T-helper 2 cell treated with Interferon-gamma antibody and Interleukin-4, amounts not matched to agents 5 μg/mL and 100 μg/mL, for 36 hours (primary cell): ENCODE data around the gene CETP.
A peak's percentile ranks its signal among the peaks of the same experiment; 100 is the strongest.

Source experiments
- DNase-seq: peaks from one replicate; pipeline ENCODE4 v3.0.0; 2021; ENCODE audit warnings: low spot score
- H3K27ac Mint-ChIP-seq: one replicate; pipeline ENCODE4 v1.8.0; 2021; ENCODE audit warnings: mild to moderate bottlenecking, mixed read lengths
- H3K27me3 Mint-ChIP-seq: one replicate; pipeline ENCODE4 v1.8.0; 2021; ENCODE audit warnings: low read depth, mixed read lengths
- H3K36me3 Mint-ChIP-seq: one replicate; pipeline ENCODE4 v1.8.0; 2021; ENCODE audit warnings: low read depth, mixed read lengths
- H3K4me1 Mint-ChIP-seq: one replicate; pipeline ENCODE4 v1.8.0; 2021; ENCODE audit warnings: low read depth, mixed read lengths
- H3K4me3 Mint-ChIP-seq: one replicate; pipeline ENCODE4 v1.8.0; 2022; ENCODE audit warnings: mild to moderate bottlenecking, moderate library complexity, mixed read lengths
- H3K9me3 Mint-ChIP-seq: one replicate; pipeline ENCODE4 v1.8.0; 2021; ENCODE audit warnings: mixed read lengths

CETP gene, protein sequence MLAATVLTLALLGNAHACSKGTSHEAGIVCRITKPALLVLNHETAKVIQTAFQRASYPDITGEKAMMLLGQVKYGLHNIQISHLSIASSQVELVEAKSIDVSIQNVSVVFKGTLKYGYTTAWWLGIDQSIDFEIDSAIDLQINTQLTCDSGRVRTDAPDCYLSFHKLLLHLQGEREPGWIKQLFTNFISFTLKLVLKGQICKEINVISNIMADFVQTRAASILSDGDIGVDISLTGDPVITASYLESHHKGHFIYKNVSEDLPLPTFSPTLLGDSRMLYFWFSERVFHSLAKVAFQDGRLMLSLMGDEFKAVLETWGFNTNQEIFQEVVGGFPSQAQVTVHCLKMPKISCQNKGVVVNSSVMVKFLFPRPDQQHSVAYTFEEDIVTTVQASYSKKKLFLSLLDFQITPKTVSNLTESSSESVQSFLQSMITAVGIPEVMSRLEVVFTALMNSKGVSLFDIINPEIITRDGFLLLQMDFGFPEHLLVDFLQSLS

DNA sequence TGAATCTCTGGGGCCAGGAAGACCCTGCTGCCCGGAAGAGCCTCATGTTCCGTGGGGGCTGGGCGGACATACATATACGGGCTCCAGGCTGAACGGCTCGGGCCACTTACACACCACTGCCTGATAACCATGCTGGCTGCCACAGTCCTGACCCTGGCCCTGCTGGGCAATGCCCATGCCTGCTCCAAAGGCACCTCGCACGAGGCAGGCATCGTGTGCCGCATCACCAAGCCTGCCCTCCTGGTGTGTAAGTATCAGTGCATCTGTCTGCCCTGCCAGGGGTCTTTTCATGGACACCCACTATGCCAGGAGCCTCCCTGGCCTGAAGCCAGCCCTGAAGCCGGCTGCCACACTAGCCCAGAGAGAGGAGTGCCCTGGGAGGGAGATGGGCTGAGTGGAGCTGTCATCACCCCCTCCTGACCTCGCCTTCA lies at the start of gene CETP:
Gene CETP, plus strand, starts transcription at position 100 of the 431 bp plus-strand sequence. Its CDS starts 30 bp downstream, at position 130.
- Mint-ChIP-seq H3K27ac (no peak within 1 kb of the TSS), H3K27me3 (no peaks in the 10 kb centered on the region), H3K9me3 (no peaks in the 10 kb centered on the region), H3K4me1 (peaks cover 16% of the 10 kb centered on the region), H3K4me3 (no peak within 1 kb of the TSS), H3K36me3 (no peaks in the 10 kb centered on the region)
- DNase-seq, result no peak

DNA sequence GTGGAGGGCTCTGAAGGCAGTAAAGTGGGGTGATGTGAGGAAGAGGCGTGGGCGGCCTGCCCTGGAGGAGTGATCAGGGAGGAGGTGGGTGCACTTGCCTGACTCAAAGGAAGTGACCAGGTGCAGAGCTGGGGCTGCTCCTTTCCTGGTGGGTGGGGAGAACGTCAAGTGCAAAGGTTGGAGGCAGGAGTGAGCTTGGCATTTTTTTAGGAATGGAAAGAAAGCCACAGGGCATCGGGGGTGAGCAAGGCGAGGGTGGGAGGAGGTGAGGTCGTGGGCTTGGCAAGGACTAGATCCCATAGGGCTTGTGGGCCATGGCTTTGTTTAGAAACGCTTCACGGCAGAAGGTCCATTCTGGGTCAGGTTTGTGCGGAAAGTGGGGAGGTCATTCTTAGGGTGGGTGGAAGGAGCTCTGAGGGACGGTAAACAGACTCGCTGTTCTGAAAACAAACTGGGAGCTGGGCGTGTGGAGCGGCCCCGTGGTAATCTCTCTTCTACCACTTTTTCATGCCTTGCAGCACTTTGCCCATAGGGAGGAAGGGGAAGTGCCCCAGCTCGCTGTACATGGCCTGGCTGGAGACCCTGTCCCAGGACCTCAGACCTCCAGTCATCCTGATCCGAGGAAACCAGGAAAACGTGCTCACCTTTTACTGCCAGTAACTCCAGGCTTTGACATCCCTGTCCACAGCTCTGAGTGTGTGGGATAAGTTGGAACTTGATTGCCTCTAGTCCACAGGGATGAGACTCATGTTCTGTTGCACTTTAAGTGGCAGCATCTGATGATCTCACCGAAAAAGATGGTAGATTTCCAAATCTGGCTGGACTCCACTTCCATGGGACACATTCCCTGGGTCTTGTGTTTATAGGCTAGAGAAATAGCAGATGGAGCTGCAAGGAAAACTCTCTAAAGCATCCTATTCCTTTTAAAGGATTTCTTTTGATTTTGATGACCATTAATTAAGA lies 48.7 kb upstream of the CETP start:
- no peak overlapping the region for H3K4me3 Mint-ChIP-seq
- H3K9me3 Mint-ChIP-seq, result no peaks in the 10 kb centered on the region
- H3K36me3 Mint-ChIP-seq, result no peaks in the 10 kb centered on the region
- DNase-seq, result no peak
- peaks cover 35% of the 10 kb centered on the region for H3K4me1 Mint-ChIP-seq
- no peak overlapping the region for H3K27ac Mint-ChIP-seq
- no peaks in the 10 kb centered on the region for H3K27me3 Mint-ChIP-seq

DNA sequence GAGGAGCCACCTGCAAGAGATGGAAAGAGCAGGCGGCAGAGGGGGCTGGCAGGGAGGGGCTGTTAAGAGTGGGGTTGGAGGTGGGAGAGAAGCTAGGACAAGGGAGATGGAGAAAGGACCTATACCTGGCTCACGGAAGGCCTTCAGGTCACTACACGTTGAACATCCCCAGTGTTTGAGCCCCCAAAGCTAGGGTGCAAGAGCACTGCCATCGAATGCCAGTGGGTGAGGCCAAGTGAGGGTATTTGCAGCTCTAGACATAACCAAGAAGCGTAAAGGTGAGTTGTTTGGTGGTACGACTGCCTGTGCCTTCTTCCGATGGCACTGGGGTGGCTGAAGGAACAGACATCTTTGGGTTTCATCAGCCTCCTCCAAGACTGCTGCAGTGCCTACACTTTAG lies 46.9 kb upstream of the CETP start:
- H3K27me3 Mint-ChIP-seq, result no peaks in the 10 kb centered on the region
- no peaks in the 10 kb centered on the region for H3K9me3 Mint-ChIP-seq
- no peak overlapping the region for H3K4me3 Mint-ChIP-seq
- H3K36me3 Mint-ChIP-seq, result no peaks in the 10 kb centered on the region
- H3K4me1 Mint-ChIP-seq, result peaks cover 41% of the 10 kb centered on the region
- no peak for DNase-seq
- no peak overlapping the region for H3K27ac Mint-ChIP-seq

DNA sequence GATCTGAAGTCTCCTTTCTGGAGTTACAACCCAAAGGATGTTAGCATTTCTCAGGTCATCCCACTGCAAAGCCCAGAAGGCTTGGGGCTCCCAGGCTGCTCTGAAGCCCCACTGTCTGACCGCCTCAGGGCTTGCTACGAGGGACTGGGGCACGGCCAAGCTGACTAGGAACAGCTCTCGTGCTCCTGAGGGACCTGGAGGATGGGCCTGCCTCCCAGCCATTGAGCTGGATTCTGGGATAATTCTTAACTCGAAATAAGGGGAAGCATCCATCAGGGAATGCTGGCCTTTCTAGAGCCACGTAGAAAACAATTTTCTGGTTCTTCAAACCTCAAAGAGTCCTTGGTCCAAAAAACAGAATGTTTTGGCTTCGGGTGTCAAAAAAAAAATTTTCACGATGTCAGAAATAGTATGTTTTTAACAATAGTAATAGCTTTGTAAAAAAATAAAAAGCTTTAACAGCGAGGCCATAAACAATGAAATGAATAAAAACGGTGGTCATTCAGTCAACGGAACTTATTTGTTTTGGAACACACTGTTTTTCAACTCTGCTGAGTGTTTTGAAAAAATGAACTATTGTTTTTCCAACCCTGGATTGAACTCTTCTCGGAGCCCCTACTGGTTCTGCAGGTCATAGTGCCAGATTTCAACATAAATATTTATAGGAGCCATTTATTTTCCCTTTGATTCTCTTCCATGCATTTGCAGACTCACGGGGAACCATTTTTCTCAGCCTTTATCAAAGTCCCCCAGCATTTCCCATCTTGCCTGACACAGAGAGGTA lies 46.2 kb upstream of the CETP start:
- DNase-seq, result no peak
- H3K27me3 Mint-ChIP-seq, result no peaks in the 10 kb centered on the region
- no peak overlapping the region for H3K4me3 Mint-ChIP-seq
- no peaks in the 10 kb centered on the region for H3K9me3 Mint-ChIP-seq
- no peaks in the 10 kb centered on the region for H3K36me3 Mint-ChIP-seq
- peaks cover 41% of the 10 kb centered on the region for H3K4me1 Mint-ChIP-seq
- H3K27ac Mint-ChIP-seq, result no peak overlapping the region

DNA sequence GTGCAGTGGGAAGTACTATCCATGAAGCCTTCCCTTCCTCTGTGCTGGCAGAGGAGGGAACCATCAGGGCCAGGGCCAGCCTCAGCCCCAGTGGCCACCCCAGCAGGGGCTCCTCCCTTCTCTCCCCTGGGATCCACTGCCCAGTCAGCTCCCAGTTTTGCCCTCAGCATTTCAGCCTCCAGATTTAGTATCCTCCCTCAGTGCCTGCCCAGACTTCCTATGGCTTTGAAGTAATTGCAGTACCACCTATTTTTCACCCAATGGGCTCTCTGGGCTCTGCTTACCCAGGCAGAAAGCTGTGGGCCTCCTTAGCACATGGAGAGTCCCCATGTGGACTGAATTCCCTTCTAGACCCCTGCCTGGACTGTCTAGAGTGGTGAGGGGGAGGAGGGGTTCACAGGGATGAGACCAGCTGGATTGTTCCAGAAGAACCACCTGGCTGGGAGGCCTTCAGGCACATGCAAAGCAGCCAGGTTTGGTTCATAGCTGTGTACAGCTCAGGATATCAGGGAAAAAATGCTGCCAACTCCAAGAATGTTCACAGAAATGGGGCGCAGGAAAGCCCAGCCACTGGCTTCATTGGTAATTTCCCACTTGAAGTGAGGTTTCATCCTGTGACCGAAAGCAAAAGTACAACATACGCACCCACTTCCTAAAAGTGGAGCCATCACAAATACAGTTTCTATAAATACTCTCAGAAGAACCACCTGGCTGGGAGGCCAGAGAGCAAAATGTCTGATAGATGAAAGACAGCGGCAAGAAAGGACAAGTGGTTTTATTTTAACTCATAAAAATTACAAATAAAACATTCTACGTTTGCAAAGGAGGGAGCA lies 45.0 kb upstream of the CETP start:
- H3K4me1 Mint-ChIP-seq, result peaks cover 33% of the 10 kb centered on the region
- H3K4me3 Mint-ChIP-seq, result peak overlapping the region; percentile 65
- H3K27ac Mint-ChIP-seq, result peak overlapping the region; percentile 87
- no peaks in the 10 kb centered on the region for H3K27me3 Mint-ChIP-seq
- DNase-seq, result peak; percentile 49
- H3K9me3 Mint-ChIP-seq, result no peaks in the 10 kb centered on the region
- no peaks in the 10 kb centered on the region for H3K36me3 Mint-ChIP-seq

DNA sequence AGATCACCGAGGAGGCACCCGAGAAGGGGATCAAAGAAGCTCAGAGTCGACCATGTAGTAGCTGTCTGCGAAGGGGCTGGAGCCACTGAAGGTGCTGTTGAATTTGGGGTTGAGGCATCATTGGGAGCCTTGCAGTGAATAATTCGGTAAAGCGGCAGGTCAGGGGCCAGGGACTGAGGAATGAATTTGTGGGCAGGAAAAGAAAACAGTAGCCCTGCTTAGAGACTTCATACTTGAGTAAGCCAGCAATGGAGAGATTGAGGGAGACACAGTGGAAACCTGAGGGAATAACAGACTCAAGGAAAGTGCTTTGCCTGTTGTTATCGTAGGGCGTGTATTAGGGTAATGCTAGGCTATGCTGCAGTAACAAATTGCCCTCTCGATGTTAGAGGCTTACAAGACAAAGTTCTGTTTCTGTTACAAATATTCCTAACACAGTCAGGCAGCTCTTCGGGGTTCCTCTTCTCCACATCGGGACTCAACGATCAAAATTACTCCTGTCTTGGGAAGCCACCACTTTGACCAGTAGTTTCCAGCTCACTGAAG lies 43.2 kb upstream of the CETP start:
- no peaks in the 10 kb centered on the region for H3K27me3 Mint-ChIP-seq
- H3K27ac Mint-ChIP-seq, result peak overlapping the region; percentile 63
- H3K36me3 Mint-ChIP-seq, result no peaks in the 10 kb centered on the region
- no peak overlapping the region for H3K4me3 Mint-ChIP-seq
- DNase-seq, result no peak
- peaks cover 28% of the 10 kb centered on the region for H3K4me1 Mint-ChIP-seq
- no peaks in the 10 kb centered on the region for H3K9me3 Mint-ChIP-seq

DNA sequence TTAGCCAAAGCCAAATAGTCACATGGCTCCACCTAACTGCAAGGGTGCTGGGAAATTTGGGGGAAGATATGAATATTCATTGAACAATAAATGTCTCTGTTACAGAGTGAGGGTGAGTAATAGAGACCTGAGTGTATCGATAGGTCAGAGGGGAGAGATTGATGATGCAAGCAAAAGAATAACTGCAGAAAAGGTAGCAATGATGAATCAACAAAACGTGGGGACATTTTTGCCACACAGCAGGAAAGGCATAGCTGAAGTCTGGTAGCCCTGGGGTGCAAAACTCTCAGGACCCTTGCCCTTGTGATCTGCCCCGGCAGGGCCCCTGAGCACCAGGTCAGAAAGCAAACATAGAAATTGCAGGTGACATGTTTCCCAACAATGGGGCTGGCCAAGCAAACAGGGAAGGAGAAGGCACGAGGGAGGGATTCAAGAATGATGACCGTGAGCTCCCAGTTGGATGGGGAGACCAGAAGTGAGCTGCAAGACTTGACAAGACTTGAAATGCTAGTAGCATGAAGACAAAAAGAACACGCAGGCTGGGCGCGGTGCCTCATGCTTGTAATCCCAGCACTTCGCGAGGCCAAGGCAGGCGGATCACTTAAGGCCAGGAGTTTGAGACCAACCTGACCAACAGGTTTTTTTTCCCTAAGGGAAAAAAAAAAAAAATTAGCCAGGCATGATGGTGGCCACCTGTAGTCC lies 42.5 kb upstream of the CETP start:
- Mint-ChIP-seq H3K4me3 (no peak overlapping the region), H3K9me3 (no peaks in the 10 kb centered on the region), H3K36me3 (no peaks in the 10 kb centered on the region), H3K4me1 (peaks cover 28% of the 10 kb centered on the region), H3K27me3 (no peaks in the 10 kb centered on the region), H3K27ac (no peak overlapping the region)
- no peak for DNase-seq

DNA sequence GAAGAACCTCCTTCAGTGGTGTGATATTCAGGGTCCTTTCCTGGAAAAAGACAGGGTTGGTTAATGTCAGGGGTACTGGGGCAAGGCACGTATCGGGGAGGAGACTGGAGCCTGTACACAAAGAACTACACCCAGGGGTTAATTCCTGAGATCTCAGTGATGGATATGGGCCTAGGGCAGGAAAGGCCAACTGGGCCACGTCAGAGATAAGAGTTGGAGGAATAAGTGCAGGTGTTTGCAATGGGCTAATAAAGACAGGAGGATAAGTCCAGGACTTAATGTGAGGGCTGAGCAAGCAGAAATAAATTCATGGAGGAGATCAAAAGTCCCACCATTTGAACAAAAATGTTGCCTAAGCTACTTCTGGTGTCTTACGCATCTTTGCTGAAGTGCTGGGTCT lies 40.2 kb upstream of the CETP start:
- DNase-seq, result no peak
- Mint-ChIP-seq H3K27me3 (no peaks in the 10 kb centered on the region), H3K27ac (no peak overlapping the region), H3K4me1 (peaks cover 28% of the 10 kb centered on the region), H3K4me3 (no peak overlapping the region), H3K9me3 (no peaks in the 10 kb centered on the region), H3K36me3 (no peaks in the 10 kb centered on the region)

DNA sequence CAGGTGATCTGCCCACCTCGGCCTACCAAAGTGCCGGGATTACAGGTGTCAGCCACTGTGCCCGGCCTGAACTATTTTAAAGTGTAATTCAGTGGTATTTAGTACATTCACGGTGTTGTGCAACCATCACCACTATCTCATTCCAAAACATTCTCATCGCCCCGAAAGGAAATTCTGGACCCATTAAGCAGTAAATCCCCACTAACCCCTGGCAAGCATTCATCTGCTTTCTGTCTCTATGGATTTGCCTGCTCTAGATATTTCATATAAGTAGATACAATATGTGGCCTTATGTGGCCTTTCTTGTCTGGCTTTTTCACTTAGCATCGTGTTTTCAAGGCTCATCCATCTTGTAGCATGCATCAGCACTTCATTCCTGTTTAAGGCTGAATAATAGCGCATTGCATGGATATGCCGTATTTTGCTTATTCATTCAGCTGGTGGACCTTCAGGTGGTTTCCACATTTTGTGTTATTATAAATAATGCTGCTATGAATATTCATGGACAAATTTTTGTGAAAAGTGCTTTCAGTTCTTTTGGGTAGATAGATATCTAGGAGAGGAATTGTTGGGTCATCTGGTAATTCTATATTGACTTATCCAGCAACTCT lies 38.2 kb upstream of the CETP start:
- DNase-seq, result no peak
- Mint-ChIP-seq H3K9me3 (no peaks in the 10 kb centered on the region), H3K4me3 (no peak overlapping the region), H3K27ac (no peak overlapping the region), H3K27me3 (no peaks in the 10 kb centered on the region), H3K4me1 (peaks cover 11% of the 10 kb centered on the region), H3K36me3 (no peaks in the 10 kb centered on the region)

DNA sequence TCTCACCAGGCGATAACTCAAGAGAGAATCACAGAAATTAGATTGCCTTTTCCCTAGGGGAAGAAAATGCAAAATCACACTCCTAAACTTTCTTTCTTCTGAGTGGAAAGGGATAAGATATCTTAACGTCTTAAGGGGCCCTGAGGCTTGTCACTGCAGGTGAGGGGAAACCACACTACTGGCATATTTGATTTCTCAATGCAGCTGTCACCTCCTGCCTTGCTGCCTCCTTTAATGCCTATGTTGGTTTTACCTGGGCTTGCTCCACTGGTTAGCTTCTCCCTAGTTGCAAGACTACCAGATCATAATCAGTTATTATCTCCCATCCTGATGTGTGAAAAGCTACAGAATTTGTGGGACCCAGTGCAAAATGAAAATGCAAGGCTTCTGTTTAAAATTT lies 34.3 kb upstream of the CETP start:
- no peak overlapping the region for H3K27ac Mint-ChIP-seq
- DNase-seq, result no peak
- no peaks in the 10 kb centered on the region for H3K27me3 Mint-ChIP-seq
- H3K4me3 Mint-ChIP-seq, result no peak overlapping the region
- peaks cover 1% of the 10 kb centered on the region for H3K36me3 Mint-ChIP-seq
- peaks cover 15% of the 10 kb centered on the region for H3K4me1 Mint-ChIP-seq
- H3K9me3 Mint-ChIP-seq, result no peaks in the 10 kb centered on the region

DNA sequence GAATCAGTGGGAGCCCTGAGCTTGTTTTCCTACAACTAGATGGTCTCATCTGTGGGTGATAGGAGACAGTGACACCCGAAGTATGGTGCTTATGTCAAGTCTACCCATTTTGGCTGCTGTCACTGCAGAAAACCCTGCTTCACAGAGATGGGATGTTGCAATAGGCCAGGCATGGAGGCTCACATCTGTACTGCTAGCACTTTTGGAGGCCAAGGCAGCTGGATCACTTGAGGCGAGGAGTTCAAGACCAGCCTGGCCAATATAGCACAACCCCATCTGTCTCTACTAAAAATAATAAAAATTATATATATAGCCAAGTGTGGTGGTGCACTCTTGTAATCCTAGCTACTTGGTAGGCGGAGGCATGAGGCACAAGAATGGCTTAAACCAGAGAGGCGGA lies 32.1 kb upstream of the CETP start:
- H3K27me3 Mint-ChIP-seq, result no peaks in the 10 kb centered on the region
- no peak for DNase-seq
- no peak overlapping the region for H3K4me3 Mint-ChIP-seq
- no peaks in the 10 kb centered on the region for H3K9me3 Mint-ChIP-seq
- H3K27ac Mint-ChIP-seq, result no peak overlapping the region
- peaks cover 19% of the 10 kb centered on the region for H3K4me1 Mint-ChIP-seq
- peaks cover 21% of the 10 kb centered on the region for H3K36me3 Mint-ChIP-seq
